GM23338 (cell line): Measurements from ENCODE around the gene CUX1. TPM values are rescaled to one million over a fixed set of nuclear protein-coding genes. Genes with fewer than 3 reads are reported as not detected.

Experiments used
- ATAC-seq: fragments of 200-7000 bp; cut with Tn5 transposase; 3 replicates; pipeline ENCODE4 v1.9.1; 2020
- DNase-seq: peaks from one replicate; pipeline ENCODE4 v3.0.0-alpha.2; 2015; ENCODE audit warnings: low spot score
- H2AFZ ChIP-seq: fragments of 200-600 bp; sonication (generic); 2 replicates; pipeline ENCODE4 v1.8.0; 2016; ENCODE audit warnings: antibody characterized with exemption, mild to moderate bottlenecking, moderate library complexity
- H3F3A ChIP-seq: fragments of 200-600 bp; sonication (generic); replicated peaks from 2 replicates; pipeline ENCODE4 v1.8.0; 2017; ENCODE audit warnings: antibody characterized with exemption, mixed run types, low read depth
- H3K27ac ChIP-seq: fragments of 200-600 bp; sonication (generic); 2 replicates; pipeline ENCODE4 v1.6.1; 2016; ENCODE audit warnings: low read depth
- H3K27me3 ChIP-seq: fragments of 200-600 bp; sonication (generic); 2 replicates; pipeline ENCODE4 v1.8.0; 2016; ENCODE audit warnings: mild to moderate bottlenecking, mixed run types, moderate library complexity; ENCODE audit not compliant: insufficient read depth
- H3K36me3 ChIP-seq: fragments of 200-600 bp; sonication (generic); 2 replicates; pipeline ENCODE4 v1.8.0; 2016; ENCODE audit warnings: mild to moderate bottlenecking; ENCODE audit not compliant: insufficient read depth
- H3K4me1 ChIP-seq: fragments of 200-600 bp; sonication (generic); 2 replicates; pipeline ENCODE4 v1.8.0; 2016; ENCODE audit warnings: mild to moderate bottlenecking, moderate library complexity; ENCODE audit not compliant: insufficient read depth
- H3K4me2 ChIP-seq: fragments of 200-600 bp; sonication (generic); 2 replicates; pipeline ENCODE4 v1.7.1; 2017; ENCODE audit warnings: mixed run types
- H3K4me3 ChIP-seq: fragments of 200-600 bp; sonication (generic); 2 replicates; pipeline ENCODE4 v1.6.1; 2016; ENCODE audit warnings: mixed run types
- H3K79me2 ChIP-seq: fragments of 200-600 bp; sonication (generic); replicated peaks from 2 replicates; pipeline ENCODE4 v1.8.0; 2017; ENCODE audit warnings: mild to moderate bottlenecking; ENCODE audit not compliant: insufficient read depth
- H3K9me2 ChIP-seq: fragments of 200-600 bp; sonication (generic); 2 replicates; pipeline ENCODE4 v1.8.0; 2017; ENCODE audit not compliant: insufficient read depth
- H4K20me1 ChIP-seq: fragments of 200-600 bp; sonication (generic); replicated peaks from 2 replicates; pipeline ENCODE4 v1.8.0; 2017; ENCODE audit warnings: mild to moderate bottlenecking; ENCODE audit not compliant: insufficient read depth
- H3K27ac Mint-ChIP-seq: 2 replicates; pipeline ENCODE4 v1.8.0; 2020; ENCODE audit warnings: inconsistent platforms, mild to moderate bottlenecking, moderate library complexity, mixed read lengths
- H3K27me3 Mint-ChIP-seq: 3 replicates; pipeline ENCODE4 v1.8.0; 2022; ENCODE audit warnings: low read depth, mild to moderate bottlenecking, moderate library complexity, mixed read lengths, inconsistent platforms; ENCODE audit not compliant: insufficient read depth, poor library complexity
- H3K36me3 Mint-ChIP-seq: 3 replicates; pipeline ENCODE4 v1.8.0; 2021; ENCODE audit warnings: low read depth, mild to moderate bottlenecking, inconsistent platforms, moderate library complexity, mixed read lengths
- H3K4me1 Mint-ChIP-seq: 3 replicates; pipeline ENCODE4 v1.8.0; 2020; ENCODE audit warnings: mild to moderate bottlenecking, inconsistent platforms, mixed read lengths
- H3K4me3 Mint-ChIP-seq: 3 replicates; pipeline ENCODE4 v1.8.0; 2021; ENCODE audit warnings: moderate library complexity, mild to moderate bottlenecking, inconsistent platforms, mixed read lengths
- H3K9me3 Mint-ChIP-seq: 3 replicates; pipeline ENCODE4 v1.8.0; 2020; ENCODE audit warnings: moderate library complexity, mild to moderate bottlenecking, inconsistent platforms, mixed read lengths
- CREB1 ChIP-seq: fragments of 250-450 bp; sonication (Bioruptor Pico); IDR thresholded peaks from 2 replicates; pipeline ENCODE4 v1.5.0; 2020; ENCODE audit warnings: low read depth, mild to moderate bottlenecking, moderate library complexity
- CTCF ChIP-seq, 2 experiments: fragments of 200-600 bp in 1 of 2; sonication (generic) in 1 of 2; conservative IDR thresholded peaks; 2 replicates each; pipeline versions ENCODE4 v1.5.1 to v1.6.1; 2016 to 2017; ENCODE audit warnings: antibody characterized with exemption in 2 of 2, low read depth in 2 of 2, mild to moderate bottlenecking in 2 of 2, moderate library complexity in 1 of 2
- EZH2 ChIP-seq: fragments of 200-600 bp; sonication (generic); IDR thresholded peaks from one replicate; pipeline ENCODE4 v1.8.0; 2017; ENCODE audit warnings: antibody characterized with exemption, mild to moderate bottlenecking, low read depth; ENCODE audit not compliant: unreplicated experiment
- JUNB ChIP-seq: IDR thresholded peaks from one replicate; pipeline ENCODE4 v1.6.1; 2016; ENCODE audit warnings: antibody characterized with exemption; ENCODE audit not compliant: unreplicated experiment
- NANOG ChIP-seq: IDR thresholded peaks from 2 replicates; pipeline ENCODE4 v1.6.1; 2016; ENCODE audit warnings: antibody characterized with exemption, borderline replicate concordance
- POLR2AphosphoS5 ChIP-seq: IDR thresholded peaks from 2 replicates; pipeline ENCODE4 v1.6.1; 2016; ENCODE audit warnings: antibody characterized with exemption, low read depth
- REST ChIP-seq: IDR thresholded peaks from one replicate; pipeline ENCODE4 v1.6.1; 2018; ENCODE audit warnings: antibody characterized with exemption; ENCODE audit not compliant: unreplicated experiment
- ZNF114 ChIP-seq: fragments of 250-450 bp; sonication (Bioruptor Pico); IDR thresholded peaks from 2 replicates; pipeline ENCODE4 v1.5.0; 2020; ENCODE audit warnings: mild to moderate bottlenecking, moderate library complexity
- ZNF331 ChIP-seq: fragments of 250-450 bp; sonication (Bioruptor Pico); IDR thresholded peaks from 2 replicates; pipeline ENCODE4 v1.5.0; 2020; ENCODE audit warnings: low read depth, mild to moderate bottlenecking, moderate library complexity
- polyA plus RNA-seq: library from polyadenylated mRNA; unstranded; fragments of >200 nt; fragmentation: Nextera tagmentation; extraction: Ambion mirVana; gene quantifications from 2 replicates; pipeline ENCODE4 v1.2.1, GENCODE V29; 2016
- total RNA-seq: library from RNA; depleted of rRNA; stranded (reverse); fragments of >200 nt; shearing (Covaris generic); gene quantifications from 2 replicates; pipeline ENCODE4 v1.2.3, GENCODE V29; 2014

Gene CUX1
- total and polyA plus RNA-seq, 2 experiments from 2014 or later: 49.9 to 64.0 TPM

DNA sequence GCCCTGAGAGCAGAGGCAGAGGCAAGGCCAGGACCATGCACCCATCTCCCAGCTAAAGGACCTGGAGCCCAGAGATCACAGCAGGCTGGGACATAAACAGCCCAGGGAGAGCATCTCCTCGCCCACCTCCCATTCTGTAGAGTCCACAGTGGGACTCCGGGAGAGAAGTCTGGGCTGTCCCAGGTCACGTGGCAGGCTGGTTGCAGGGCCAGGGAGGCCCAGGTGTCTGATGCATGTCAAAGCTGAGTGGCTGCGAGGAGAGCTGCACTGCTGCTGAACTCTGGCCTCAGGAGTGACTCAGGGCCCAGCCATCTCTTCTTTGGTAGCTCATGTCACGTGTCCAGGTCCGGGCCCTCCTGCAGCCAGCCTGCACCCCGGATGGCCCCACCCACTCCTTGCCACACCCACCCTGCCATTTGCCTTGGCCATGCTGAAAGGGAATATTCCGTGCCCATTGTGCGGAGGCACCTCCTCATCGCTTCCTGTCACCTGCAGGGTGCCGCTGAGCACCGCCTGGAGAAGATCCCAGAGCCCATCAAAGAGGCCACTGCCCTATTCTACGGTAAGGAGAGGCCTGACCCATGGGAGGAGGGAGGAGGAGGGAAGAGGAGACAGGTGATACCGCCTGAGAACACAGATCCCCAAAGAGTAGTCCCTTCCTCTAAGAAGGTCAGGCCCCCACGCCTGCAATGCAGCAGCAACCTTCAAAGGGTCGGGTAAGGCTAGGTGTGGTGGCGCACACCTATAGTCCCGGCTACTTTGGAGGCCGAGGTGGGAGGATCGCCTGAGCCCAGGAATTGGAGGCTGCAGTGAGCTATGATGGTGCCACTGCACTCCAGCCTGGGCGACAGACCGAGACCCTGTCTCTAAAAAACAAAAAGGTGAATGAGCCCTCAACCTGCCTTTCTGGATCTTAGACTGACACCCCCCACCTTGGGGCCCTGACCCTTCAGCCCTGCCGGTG lies 456.6 kb downstream of the CUX1 start:
- no peaks in the 10 kb centered on the region for H3K79me2 ChIP-seq
- no peaks in the 10 kb centered on the region; the same call in 1 of the 2 replicates for H4K20me1 ChIP-seq
- Mint-ChIP-seq H3K9me3 (no peaks in the 10 kb centered on the region; the same call in 2 of the 3 replicates), H3K4me3 (no peak overlapping the region), H3K27ac (no peak overlapping the region), H3K27me3 (peaks cover 7% of the 10 kb centered on the region), H3K36me3 (no peaks in the 10 kb centered on the region), H3K4me1 (peaks cover 7% of the 10 kb centered on the region)
- no peaks in the 10 kb centered on the region for H3K36me3 ChIP-seq
- H3K9me2 ChIP-seq: no peaks in the 10 kb centered on the region
- H3K4me1 ChIP-seq: no peaks in the 10 kb centered on the region
- no peak overlapping the region for H3K4me3 ChIP-seq
- peak; percentile 8; the same call in 2 of the 3 replicates for ATAC-seq
- no peaks in the 10 kb centered on the region for H3F3A ChIP-seq
- no peaks in the 10 kb centered on the region for H3K27me3 ChIP-seq
- no peak overlapping the region for H2AFZ ChIP-seq
- H3K27ac ChIP-seq: no peak overlapping the region
- TF ChIP-seq ZNF331 (CRISPR knock-in tag) (no peak), NANOG (no peak), CREB1 (CRISPR knock-in tag) (no peak), EZH2 (no peak), REST (no peak), ZNF114 (CRISPR knock-in tag) (no peak), CTCF (conservative IDR thresholded peaks at IDR 0.05; ENCODE audit: low read depth in 2 of 2) (no peak), JUNB (no peak), POLR2AphosphoS5 (no peak)
- DNase-seq: no peak
- H3K4me2 ChIP-seq: no peak overlapping the region
